GM23338 (cell line): ENCODE measurements around the gene BNIP3. TPM values are rescaled to one million over a fixed set of nuclear protein-coding genes. Genes with fewer than 3 reads are reported as not detected.

ENCODE experiments used
- ATAC-seq: fragments of 200-7000 bp; cut with Tn5 transposase; 3 replicates; pipeline ENCODE4 v1.9.1; 2020
- DNase-seq: peaks from one replicate; pipeline ENCODE4 v3.0.0-alpha.2; 2015; ENCODE audit warnings: low spot score
- H2AFZ ChIP-seq: fragments of 200-600 bp; sonication (generic); 2 replicates; pipeline ENCODE4 v1.8.0; 2016; ENCODE audit warnings: antibody characterized with exemption, mild to moderate bottlenecking, moderate library complexity
- H3F3A ChIP-seq: fragments of 200-600 bp; sonication (generic); replicated peaks from 2 replicates; pipeline ENCODE4 v1.8.0; 2017; ENCODE audit warnings: antibody characterized with exemption, mixed run types, low read depth
- H3K27ac ChIP-seq: fragments of 200-600 bp; sonication (generic); 2 replicates; pipeline ENCODE4 v1.6.1; 2016; ENCODE audit warnings: low read depth
- H3K27me3 ChIP-seq: fragments of 200-600 bp; sonication (generic); 2 replicates; pipeline ENCODE4 v1.8.0; 2016; ENCODE audit warnings: mild to moderate bottlenecking, mixed run types, moderate library complexity; ENCODE audit not compliant: insufficient read depth
- H3K36me3 ChIP-seq: fragments of 200-600 bp; sonication (generic); 2 replicates; pipeline ENCODE4 v1.8.0; 2016; ENCODE audit warnings: mild to moderate bottlenecking; ENCODE audit not compliant: insufficient read depth
- H3K4me1 ChIP-seq: fragments of 200-600 bp; sonication (generic); 2 replicates; pipeline ENCODE4 v1.8.0; 2016; ENCODE audit warnings: mild to moderate bottlenecking, moderate library complexity; ENCODE audit not compliant: insufficient read depth
- H3K4me2 ChIP-seq: fragments of 200-600 bp; sonication (generic); 2 replicates; pipeline ENCODE4 v1.7.1; 2017; ENCODE audit warnings: mixed run types
- H3K4me3 ChIP-seq: fragments of 200-600 bp; sonication (generic); 2 replicates; pipeline ENCODE4 v1.6.1; 2016; ENCODE audit warnings: mixed run types
- H3K79me2 ChIP-seq: fragments of 200-600 bp; sonication (generic); replicated peaks from 2 replicates; pipeline ENCODE4 v1.8.0; 2017; ENCODE audit warnings: mild to moderate bottlenecking; ENCODE audit not compliant: insufficient read depth
- H3K9me2 ChIP-seq: fragments of 200-600 bp; sonication (generic); 2 replicates; pipeline ENCODE4 v1.8.0; 2017; ENCODE audit not compliant: insufficient read depth
- H4K20me1 ChIP-seq: fragments of 200-600 bp; sonication (generic); replicated peaks from 2 replicates; pipeline ENCODE4 v1.8.0; 2017; ENCODE audit warnings: mild to moderate bottlenecking; ENCODE audit not compliant: insufficient read depth
- H3K27ac Mint-ChIP-seq: 2 replicates; pipeline ENCODE4 v1.8.0; 2020; ENCODE audit warnings: inconsistent platforms, mild to moderate bottlenecking, moderate library complexity, mixed read lengths
- H3K27me3 Mint-ChIP-seq: 3 replicates; pipeline ENCODE4 v1.8.0; 2022; ENCODE audit warnings: low read depth, mild to moderate bottlenecking, moderate library complexity, mixed read lengths, inconsistent platforms; ENCODE audit not compliant: insufficient read depth, poor library complexity
- H3K36me3 Mint-ChIP-seq: 3 replicates; pipeline ENCODE4 v1.8.0; 2021; ENCODE audit warnings: low read depth, mild to moderate bottlenecking, inconsistent platforms, moderate library complexity, mixed read lengths
- H3K4me1 Mint-ChIP-seq: 3 replicates; pipeline ENCODE4 v1.8.0; 2020; ENCODE audit warnings: mild to moderate bottlenecking, inconsistent platforms, mixed read lengths
- H3K4me3 Mint-ChIP-seq: 3 replicates; pipeline ENCODE4 v1.8.0; 2021; ENCODE audit warnings: moderate library complexity, mild to moderate bottlenecking, inconsistent platforms, mixed read lengths
- H3K9me3 Mint-ChIP-seq: 3 replicates; pipeline ENCODE4 v1.8.0; 2020; ENCODE audit warnings: moderate library complexity, mild to moderate bottlenecking, inconsistent platforms, mixed read lengths
- CREB1 ChIP-seq: fragments of 250-450 bp; sonication (Bioruptor Pico); IDR thresholded peaks from 2 replicates; pipeline ENCODE4 v1.5.0; 2020; ENCODE audit warnings: low read depth, mild to moderate bottlenecking, moderate library complexity
- EZH2phosphoT487 ChIP-seq: fragments of 200-600 bp; sonication (generic); IDR thresholded peaks from one replicate; pipeline ENCODE4 v1.8.1; 2018; ENCODE audit warnings: antibody characterized with exemption; ENCODE audit not compliant: unreplicated experiment
- JUNB ChIP-seq: IDR thresholded peaks from one replicate; pipeline ENCODE4 v1.6.1; 2016; ENCODE audit warnings: antibody characterized with exemption; ENCODE audit not compliant: unreplicated experiment
- NANOG ChIP-seq: IDR thresholded peaks from 2 replicates; pipeline ENCODE4 v1.6.1; 2016; ENCODE audit warnings: antibody characterized with exemption, borderline replicate concordance
- POLR2AphosphoS5 ChIP-seq: IDR thresholded peaks from 2 replicates; pipeline ENCODE4 v1.6.1; 2016; ENCODE audit warnings: antibody characterized with exemption, low read depth
- ZNF114 ChIP-seq: fragments of 250-450 bp; sonication (Bioruptor Pico); IDR thresholded peaks from 2 replicates; pipeline ENCODE4 v1.5.0; 2020; ENCODE audit warnings: mild to moderate bottlenecking, moderate library complexity
- ZNF331 ChIP-seq: fragments of 250-450 bp; sonication (Bioruptor Pico); IDR thresholded peaks from 2 replicates; pipeline ENCODE4 v1.5.0; 2020; ENCODE audit warnings: low read depth, mild to moderate bottlenecking, moderate library complexity
- ZNF462 ChIP-seq: fragments of 250-450 bp; sonication (Bioruptor Pico); IDR thresholded peaks from 2 replicates; pipeline ENCODE4 v1.5.0; 2020; ENCODE audit warnings: mild to moderate bottlenecking, moderate library complexity
- polyA plus RNA-seq: library from polyadenylated mRNA; unstranded; fragments of >200 nt; fragmentation: Nextera tagmentation; extraction: Ambion mirVana; gene quantifications from 2 replicates; pipeline ENCODE4 v1.2.1, GENCODE V29; 2016
- total RNA-seq: library from RNA; depleted of rRNA; stranded (reverse); fragments of >200 nt; shearing (Covaris generic); gene quantifications from 2 replicates; pipeline ENCODE4 v1.2.3, GENCODE V29; 2014
- TF ChIP-seq, protein P1 (sequence below): IDR thresholded peaks from one replicate; pipeline ENCODE4 v1.6.1; 2018; ENCODE audit warnings: antibody characterized with exemption; ENCODE audit not compliant: unreplicated experiment
- TF ChIP-seq, protein P2 (sequence below), 2 experiments: fragments of 200-600 bp in 1 of 2; sonication (generic) in 1 of 2; conservative IDR thresholded peaks; 2 replicates each; pipeline versions ENCODE4 v1.5.1 to v1.6.1; 2016 to 2017; ENCODE audit warnings: antibody characterized with exemption in 2 of 2, low read depth in 2 of 2, mild to moderate bottlenecking in 2 of 2, moderate library complexity in 1 of 2

The BNIP3 gene
- total and polyA plus RNA-seq, 2 experiments from 2014 or later: 46.3 to 75.0 TPM

- TF ChIP-seq POLR2AphosphoS5 (no peak), CREB1 (CRISPR knock-in tag) (no peak), NANOG (no peak), EZH2phosphoT487 (no peak), ZNF114 (CRISPR knock-in tag) (no peak), JUNB (no peak)
- TF ChIP-seq, protein P1, sequence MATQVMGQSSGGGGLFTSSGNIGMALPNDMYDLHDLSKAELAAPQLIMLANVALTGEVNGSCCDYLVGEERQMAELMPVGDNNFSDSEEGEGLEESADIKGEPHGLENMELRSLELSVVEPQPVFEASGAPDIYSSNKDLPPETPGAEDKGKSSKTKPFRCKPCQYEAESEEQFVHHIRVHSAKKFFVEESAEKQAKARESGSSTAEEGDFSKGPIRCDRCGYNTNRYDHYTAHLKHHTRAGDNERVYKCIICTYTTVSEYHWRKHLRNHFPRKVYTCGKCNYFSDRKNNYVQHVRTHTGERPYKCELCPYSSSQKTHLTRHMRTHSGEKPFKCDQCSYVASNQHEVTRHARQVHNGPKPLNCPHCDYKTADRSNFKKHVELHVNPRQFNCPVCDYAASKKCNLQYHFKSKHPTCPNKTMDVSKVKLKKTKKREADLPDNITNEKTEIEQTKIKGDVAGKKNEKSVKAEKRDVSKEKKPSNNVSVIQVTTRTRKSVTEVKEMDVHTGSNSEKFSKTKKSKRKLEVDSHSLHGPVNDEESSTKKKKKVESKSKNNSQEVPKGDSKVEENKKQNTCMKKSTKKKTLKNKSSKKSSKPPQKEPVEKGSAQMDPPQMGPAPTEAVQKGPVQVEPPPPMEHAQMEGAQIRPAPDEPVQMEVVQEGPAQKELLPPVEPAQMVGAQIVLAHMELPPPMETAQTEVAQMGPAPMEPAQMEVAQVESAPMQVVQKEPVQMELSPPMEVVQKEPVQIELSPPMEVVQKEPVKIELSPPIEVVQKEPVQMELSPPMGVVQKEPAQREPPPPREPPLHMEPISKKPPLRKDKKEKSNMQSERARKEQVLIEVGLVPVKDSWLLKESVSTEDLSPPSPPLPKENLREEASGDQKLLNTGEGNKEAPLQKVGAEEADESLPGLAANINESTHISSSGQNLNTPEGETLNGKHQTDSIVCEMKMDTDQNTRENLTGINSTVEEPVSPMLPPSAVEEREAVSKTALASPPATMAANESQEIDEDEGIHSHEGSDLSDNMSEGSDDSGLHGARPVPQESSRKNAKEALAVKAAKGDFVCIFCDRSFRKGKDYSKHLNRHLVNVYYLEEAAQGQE: no peak
Observed at GRCh38 chr10:131959841-131960240, 21.9 kb downstream of the BNIP3 start (continued).

DNA sequence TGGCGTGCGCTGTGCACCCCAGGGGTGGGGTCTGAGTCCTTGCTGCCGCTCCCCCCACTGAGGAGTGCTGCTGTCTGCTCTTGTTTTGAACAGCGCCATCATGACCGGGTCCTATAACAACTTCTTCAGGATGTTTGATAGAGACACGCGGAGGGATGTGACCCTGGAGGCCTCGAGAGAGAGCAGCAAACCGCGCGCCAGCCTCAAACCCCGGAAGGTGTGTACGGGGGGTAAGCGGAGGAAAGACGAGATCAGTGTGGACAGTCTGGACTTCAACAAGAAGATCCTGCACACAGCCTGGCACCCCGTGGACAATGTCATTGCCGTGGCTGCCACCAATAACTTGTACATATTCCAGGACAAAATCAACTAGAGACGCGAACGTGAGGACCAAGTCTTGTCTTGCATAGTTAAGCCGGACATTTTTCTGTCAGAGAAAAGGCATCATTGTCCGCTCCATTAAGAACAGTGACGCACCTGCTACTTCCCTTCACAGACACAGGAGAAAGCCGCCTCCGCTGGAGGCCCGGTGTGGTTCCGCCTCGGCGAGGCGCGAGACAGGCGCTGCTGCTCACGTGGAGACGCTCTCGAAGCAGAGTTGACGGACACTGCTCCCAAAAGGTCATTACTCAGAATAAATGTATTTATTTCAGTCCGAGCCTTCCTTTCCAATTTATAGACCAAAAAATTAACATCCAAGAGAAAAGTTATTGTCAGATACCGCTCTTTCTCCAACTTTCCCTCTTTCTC lies 26.0 kb downstream of the BNIP3 start:
- TF ChIP-seq ZNF331 (CRISPR knock-in tag) (no peak), EZH2phosphoT487 (no peak), ZNF462 (CRISPR knock-in tag) (no peak), JUNB (no peak)
- TF ChIP-seq, protein P2, sequence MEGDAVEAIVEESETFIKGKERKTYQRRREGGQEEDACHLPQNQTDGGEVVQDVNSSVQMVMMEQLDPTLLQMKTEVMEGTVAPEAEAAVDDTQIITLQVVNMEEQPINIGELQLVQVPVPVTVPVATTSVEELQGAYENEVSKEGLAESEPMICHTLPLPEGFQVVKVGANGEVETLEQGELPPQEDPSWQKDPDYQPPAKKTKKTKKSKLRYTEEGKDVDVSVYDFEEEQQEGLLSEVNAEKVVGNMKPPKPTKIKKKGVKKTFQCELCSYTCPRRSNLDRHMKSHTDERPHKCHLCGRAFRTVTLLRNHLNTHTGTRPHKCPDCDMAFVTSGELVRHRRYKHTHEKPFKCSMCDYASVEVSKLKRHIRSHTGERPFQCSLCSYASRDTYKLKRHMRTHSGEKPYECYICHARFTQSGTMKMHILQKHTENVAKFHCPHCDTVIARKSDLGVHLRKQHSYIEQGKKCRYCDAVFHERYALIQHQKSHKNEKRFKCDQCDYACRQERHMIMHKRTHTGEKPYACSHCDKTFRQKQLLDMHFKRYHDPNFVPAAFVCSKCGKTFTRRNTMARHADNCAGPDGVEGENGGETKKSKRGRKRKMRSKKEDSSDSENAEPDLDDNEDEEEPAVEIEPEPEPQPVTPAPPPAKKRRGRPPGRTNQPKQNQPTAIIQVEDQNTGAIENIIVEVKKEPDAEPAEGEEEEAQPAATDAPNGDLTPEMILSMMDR (conservative IDR thresholded peaks at IDR 0.05; ENCODE audit: low read depth in 2 of 2): no peak
- H3K36me3 Mint-ChIP-seq: peaks cover 90% of the 10 kb centered on the region
- ATAC-seq: no peak

More for the DNA sequence above, 26.0 kb downstream of the BNIP3 start:
- no peak for DNase-seq
- Histone ChIP-seq H3K79me2 (peaks cover 2% of the 10 kb centered on the region; the same call in 1 of the 2 replicates), H3K27me3 (no peaks in the 10 kb centered on the region), H3K4me2 (no peak overlapping the region), H3F3A (no peaks in the 10 kb centered on the region), H3K9me2 (no peaks in the 10 kb centered on the region), H2AFZ (no peak overlapping the region), H3K4me3 (no peak overlapping the region), H3K36me3 (peaks cover 19% of the 10 kb centered on the region), H4K20me1 (no peaks in the 10 kb centered on the region; the same call in 1 of the 2 replicates), H3K4me1 (no peaks in the 10 kb centered on the region), H3K27ac (no peak overlapping the region)
- Mint-ChIP-seq H3K4me1 (0 out of 3 replicates have a peak, but pooled peaks cover 2% of the 10 kb centered on the region), H3K27me3 (peaks cover 22% of the 10 kb centered on the region), H3K9me3 (peaks cover 16% of the 10 kb centered on the region), H3K4me3 (no peak overlapping the region), H3K27ac (no peak overlapping the region)
